ENCODE results near the gene PGAM1.
"Not testable (repeated sequence)": the region's sequence is repeated elsewhere in the genome, so short reads cannot be mapped to it uniquely, and the experiment has no call there.

The PGAM1 gene

DNA sequence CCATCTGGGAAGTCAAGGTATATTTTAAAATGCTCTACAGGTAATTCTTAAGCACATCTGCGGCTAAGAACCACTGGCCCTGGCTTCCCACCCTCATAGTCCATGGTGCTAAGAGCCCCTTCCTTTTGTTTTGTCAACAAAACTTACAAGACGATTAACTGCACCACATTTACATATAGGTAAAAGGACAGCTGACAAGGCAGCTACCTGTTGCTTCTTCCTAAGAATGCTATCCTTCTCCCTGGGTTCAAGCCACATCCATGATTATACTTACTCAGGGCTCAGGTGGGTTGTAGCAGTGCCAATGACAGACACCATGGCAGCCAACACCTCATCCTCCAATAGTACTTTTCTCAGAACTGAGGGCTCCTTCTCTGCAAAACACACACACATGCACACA is 36.3 kb downstream of the PGAM1 start:
- H3K36me3 Mint-ChIP-seq = peaks cover 17% of the 10 kb centered on the region
- no peak overlapping the region for H3K4me3 Mint-ChIP-seq
- H3K9me3 Mint-ChIP-seq = no peaks in the 10 kb centered on the region
- H3K4me1 Mint-ChIP-seq = peaks cover 4% of the 10 kb centered on the region
- H3K27ac Mint-ChIP-seq = no peak overlapping the region
- no peaks in the 10 kb centered on the region for H3K27me3 Mint-ChIP-seq

DNA sequence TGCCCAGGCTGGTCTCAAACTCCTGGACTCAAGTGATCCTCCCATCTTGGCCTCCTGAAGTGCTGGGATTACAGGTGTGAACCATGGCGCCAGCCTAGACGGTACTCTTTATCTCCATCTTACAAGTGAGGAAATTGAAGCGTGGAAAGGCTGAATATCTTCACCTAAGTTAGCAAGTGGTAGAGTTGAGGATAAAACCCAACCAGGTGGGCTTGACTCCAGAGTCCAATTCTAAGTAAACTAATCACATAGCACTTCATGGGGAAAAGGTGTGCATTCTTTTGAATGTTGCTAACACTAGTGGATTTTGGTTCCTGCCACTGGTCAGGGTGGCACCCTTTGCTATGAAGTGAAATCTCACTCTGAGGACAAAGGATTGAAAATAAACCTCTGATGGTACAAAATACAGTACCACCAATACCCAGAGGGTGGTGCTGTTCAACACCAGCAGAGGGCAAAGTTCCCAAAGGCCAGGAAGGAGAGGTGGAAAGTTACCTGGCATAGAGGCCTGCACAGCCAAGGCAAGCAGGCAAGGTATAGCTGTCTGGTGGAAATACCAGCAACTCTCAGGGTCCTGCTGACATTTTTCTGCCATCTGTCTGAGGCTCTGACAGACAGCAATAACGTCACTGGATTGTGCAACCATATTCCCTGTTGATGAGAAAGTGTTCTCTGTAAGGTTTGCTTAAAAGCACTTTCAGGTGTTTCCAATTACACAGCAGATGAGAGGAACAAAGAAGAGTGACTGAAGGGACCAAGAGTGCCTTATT is 37.6 kb downstream of the PGAM1 start:
- H3K9me3 Mint-ChIP-seq = no peaks in the 10 kb centered on the region
- no peak overlapping the region for H3K4me3 Mint-ChIP-seq
- no peaks in the 10 kb centered on the region for H3K27me3 Mint-ChIP-seq
- H3K27ac Mint-ChIP-seq = peak overlapping the region; percentile 82
- H3K36me3 Mint-ChIP-seq = peaks cover 17% of the 10 kb centered on the region
- peaks cover 4% of the 10 kb centered on the region for H3K4me1 Mint-ChIP-seq

DNA sequence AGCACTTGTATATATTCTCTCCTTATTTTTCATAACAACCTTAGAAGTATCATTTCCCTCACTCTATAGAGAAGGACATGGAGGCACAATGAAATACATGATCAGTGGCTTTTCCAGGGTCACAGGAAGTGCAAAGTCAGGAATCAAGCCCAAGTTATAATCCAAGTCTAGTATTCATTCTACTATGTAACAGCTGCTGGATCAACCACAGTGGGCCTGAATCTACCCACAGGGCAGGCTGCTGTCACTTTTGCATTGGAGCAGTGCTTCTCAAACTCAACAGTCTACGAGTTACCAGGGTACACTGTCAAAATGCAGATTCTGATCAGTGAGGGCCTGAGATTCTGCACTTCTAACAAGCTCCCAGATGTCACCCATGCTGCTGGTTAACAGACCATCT is 38.2 kb downstream of the PGAM1 start:
- Mint-ChIP-seq H3K27me3 (no peaks in the 10 kb centered on the region), H3K9me3 (no peaks in the 10 kb centered on the region), H3K4me1 (peaks cover 4% of the 10 kb centered on the region), H3K27ac (peak overlapping the region; percentile 76), H3K36me3 (peaks cover 12% of the 10 kb centered on the region), H3K4me3 (no peak overlapping the region)

DNA sequence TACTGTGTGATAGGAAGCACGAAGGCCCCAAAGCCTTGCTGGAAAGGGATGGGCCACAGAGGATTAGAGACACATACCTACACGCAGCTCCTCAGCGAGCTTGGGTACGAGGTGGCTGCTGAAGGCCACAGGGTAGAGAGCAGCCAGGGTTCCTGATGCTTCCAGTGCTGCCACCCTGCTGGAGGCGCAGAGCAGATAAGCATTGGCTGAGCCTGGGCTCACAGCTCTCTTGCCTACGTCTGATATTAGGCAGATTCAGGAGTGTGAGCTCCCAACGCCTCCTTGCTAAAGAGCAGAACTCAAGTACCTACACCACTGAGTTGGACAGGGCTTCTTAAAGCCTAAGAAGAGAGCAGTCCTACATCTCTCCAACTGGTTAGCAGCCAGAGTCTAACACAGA is 40.0 kb downstream of the PGAM1 start:
- Mint-ChIP-seq H3K4me1 (peaks cover 4% of the 10 kb centered on the region), H3K27me3 (no peaks in the 10 kb centered on the region), H3K36me3 (peaks cover 8% of the 10 kb centered on the region), H3K27ac (no peak overlapping the region), H3K9me3 (no peaks in the 10 kb centered on the region), H3K4me3 (no peak overlapping the region)

DNA sequence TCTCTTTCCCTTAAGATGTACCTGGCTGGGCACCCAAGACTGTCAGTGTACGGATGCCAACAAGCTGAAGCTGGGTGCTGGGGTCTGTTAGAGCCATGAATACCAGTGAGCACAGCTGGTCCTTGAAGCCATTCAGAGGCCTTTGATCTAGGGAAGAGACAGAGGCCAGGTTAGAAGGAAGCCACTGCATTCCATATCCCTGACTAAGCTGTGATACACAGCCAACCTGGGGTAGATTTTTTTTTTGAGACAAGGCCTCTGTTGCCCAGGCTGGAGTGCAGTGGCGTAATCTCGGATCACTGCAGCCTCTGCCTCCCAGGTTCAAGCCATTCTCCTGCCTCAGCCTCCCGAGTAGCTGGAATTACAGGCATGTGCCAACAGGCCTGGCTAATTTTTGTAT is 40.8 kb downstream of the PGAM1 start:
- peaks cover 9% of the 10 kb centered on the region for H3K36me3 Mint-ChIP-seq
- H3K4me3 Mint-ChIP-seq = no peak overlapping the region
- H3K27ac Mint-ChIP-seq = peak overlapping the region; percentile 30
- H3K4me1 Mint-ChIP-seq = peaks cover 4% of the 10 kb centered on the region
- H3K9me3 Mint-ChIP-seq = no peaks in the 10 kb centered on the region
- no peaks in the 10 kb centered on the region for H3K27me3 Mint-ChIP-seq

DNA sequence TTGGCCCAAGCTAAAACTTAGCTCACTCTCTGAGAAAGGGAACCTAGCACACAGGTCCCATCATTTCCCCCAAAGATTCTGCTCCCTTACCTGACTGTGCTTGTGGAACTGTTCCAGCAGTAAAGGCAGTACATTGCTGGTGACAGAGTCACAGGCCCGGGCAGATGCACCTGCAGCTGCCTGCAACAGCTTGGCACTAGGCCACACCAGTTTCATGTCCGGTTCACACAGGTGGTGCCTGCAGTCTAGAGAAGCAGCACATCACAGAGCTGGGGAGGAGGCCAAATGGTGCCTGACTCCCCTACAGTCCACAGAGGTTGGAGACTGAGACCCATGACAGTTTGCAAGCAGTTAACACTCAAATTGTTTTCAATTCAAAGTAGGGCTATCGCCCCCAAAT is 42.2 kb downstream of the PGAM1 start:
- Mint-ChIP-seq H3K4me3 (no peak overlapping the region), H3K36me3 (peaks cover 10% of the 10 kb centered on the region), H3K27ac (no peak overlapping the region), H3K9me3 (no peaks in the 10 kb centered on the region), H3K4me1 (peaks cover 4% of the 10 kb centered on the region), H3K27me3 (no peaks in the 10 kb centered on the region)

DNA sequence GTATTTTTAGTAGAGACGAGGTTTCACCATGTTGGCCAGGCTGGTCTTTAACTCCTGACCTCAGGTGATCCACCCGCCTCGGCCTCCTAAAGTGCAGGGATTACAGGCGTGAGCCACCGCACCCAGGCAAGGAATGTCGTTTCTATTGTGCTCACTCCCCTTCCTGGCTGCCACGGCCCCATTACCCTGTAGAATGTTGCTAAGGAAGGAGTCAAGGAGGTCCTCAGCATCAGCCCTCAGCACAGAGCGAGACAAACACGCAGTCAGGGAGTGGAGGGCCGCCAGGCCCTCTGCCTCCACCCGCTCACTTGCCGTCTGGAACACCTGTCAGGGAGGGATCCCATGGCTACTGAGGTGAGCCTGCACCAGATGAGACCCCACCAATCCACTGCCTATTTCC is 42.8 kb downstream of the PGAM1 start:
- H3K27ac Mint-ChIP-seq = not testable (repeated sequence)

DNA sequence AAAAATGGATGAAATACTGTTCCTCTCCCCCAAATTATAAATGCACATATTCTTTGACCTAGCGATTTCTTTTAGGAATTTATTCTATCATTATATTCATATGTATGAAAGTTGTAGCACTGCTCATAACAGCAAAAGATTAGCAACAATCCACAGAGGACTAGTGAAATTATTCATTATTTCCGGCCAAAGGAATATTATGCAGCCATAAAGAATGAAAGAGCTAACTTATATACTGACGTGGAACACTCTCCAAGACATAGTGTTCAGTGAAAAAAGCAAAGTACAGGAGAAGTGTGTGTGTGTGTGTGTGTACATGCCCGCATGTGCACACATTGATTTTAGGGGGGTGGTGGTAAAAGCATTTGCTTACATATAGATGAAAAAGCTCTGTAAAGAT is 48.9 kb downstream of the PGAM1 start:
- peak overlapping the region; percentile 6 for H3K27ac Mint-ChIP-seq
- peaks cover 7% of the 10 kb centered on the region for H3K4me1 Mint-ChIP-seq
- no peak overlapping the region for H3K4me3 Mint-ChIP-seq
- H3K36me3 Mint-ChIP-seq = peaks cover 23% of the 10 kb centered on the region
- no peaks in the 10 kb centered on the region for H3K9me3 Mint-ChIP-seq
- H3K27me3 Mint-ChIP-seq = no peaks in the 10 kb centered on the region

More for the DNA sequence above, 42.8 kb downstream of the PGAM1 start:
- H3K9me3 Mint-ChIP-seq, H3K36me3 Mint-ChIP-seq, H3K4me3 Mint-ChIP-seq, H3K4me1 Mint-ChIP-seq, H3K27me3 Mint-ChIP-seq: not testable (repeated sequence)

DNA sequence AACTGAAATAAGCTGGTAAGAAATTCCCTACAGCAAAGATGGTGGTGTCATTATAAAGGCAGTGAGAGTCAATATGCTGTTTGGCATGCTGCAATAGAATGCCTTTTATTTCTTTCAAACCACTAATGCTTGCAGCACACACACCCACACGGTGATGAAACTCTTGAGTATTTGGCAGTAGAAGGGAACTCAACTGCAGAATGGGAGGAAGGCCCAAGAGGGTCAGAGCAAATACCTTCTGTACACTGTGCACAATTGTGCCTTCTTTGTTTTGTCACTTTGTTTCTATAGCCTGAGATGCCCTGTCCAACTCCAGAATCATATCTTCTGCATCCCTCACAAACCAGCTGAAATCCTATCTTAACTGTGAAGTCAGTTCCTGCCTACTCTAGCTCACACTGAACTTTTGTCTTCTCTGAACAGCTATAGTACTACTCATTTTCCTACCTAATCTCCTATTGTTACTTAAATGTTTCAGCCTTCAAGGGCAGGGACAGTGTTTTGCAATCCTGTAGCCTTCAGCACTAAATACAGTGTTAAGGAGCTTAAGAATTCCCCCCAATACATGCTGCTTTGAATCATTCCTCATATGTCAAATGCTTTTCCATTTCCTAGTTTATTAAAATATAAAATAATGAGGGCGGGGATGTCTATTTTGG is 50.1 kb downstream of the PGAM1 start:
- peak overlapping the region; percentile 46 for H3K27ac Mint-ChIP-seq
- peaks cover 7% of the 10 kb centered on the region for H3K4me1 Mint-ChIP-seq
- no peak overlapping the region for H3K4me3 Mint-ChIP-seq
- no peaks in the 10 kb centered on the region for H3K27me3 Mint-ChIP-seq
- H3K9me3 Mint-ChIP-seq = no peaks in the 10 kb centered on the region
- peaks cover 24% of the 10 kb centered on the region for H3K36me3 Mint-ChIP-seq

DNA sequence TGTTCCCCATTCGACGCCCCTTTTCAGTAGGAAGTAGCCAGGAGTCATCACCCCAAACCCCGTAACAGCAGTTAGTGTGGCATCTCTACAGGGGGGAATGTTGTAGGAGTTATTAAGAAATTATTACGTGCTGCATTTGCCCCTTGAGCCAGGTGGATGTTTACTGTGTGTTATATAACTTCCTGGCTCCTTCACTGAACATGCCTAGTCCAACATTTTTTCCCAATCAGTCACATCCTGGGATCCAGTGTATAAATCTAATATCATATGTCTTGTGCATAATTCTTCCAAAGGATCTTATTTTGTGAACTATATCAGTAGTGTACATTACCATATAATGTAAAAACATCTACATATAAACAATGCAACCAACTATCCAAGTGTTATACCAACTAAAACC is 53.4 kb downstream of the PGAM1 start:
- Mint-ChIP-seq H3K4me1 (peaks cover 10% of the 10 kb centered on the region), H3K36me3 (peaks cover 24% of the 10 kb centered on the region)
- not testable (repeated sequence) for H3K27ac Mint-ChIP-seq, H3K9me3 Mint-ChIP-seq, H3K27me3 Mint-ChIP-seq, H3K4me3 Mint-ChIP-seq

DNA sequence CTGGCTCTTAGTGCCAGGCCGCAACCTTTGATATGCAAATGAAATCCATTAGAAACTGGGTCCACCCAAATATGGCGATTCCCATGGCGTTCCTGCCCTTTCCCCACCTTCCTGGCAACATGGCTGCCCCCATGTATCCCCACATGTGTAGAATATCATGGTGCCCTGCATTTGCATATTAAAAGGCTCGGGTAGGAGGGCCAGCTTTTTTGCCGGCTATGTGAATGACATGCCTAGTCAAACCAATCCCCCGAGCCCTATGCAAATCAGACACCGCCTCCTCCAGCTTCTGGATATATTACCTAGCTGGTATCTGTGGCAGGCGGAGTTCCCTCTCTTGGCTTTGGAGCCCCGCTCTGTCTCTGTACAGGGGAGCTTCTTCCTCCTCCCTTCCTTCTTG is 53.9 kb downstream of the PGAM1 start:
- H3K27me3 Mint-ChIP-seq = no peaks in the 10 kb centered on the region
- no peak overlapping the region for H3K4me3 Mint-ChIP-seq
- H3K36me3 Mint-ChIP-seq = peaks cover 23% of the 10 kb centered on the region
- no peaks in the 10 kb centered on the region for H3K9me3 Mint-ChIP-seq
- peaks cover 10% of the 10 kb centered on the region for H3K4me1 Mint-ChIP-seq
- H3K27ac Mint-ChIP-seq = no peak overlapping the region

DNA sequence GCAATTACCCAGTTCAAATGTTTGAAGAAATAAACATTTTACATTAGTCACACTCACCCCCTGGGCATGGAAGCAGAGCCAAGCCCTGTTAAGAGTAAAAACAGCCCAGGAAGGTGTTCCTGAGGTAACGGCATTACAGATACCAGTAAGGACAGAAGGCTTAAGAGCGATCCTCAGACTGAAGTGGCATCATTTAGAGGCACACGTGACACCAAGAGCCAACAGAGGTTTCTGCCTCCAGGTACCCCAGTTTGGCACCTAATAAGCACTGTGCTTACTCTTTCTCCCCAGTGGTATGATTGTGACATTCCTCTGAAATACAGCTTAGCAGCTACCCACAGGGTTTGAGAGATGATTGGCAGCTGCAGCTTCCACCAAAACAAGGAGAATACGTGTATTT is 55.1 kb downstream of the PGAM1 start:
- Mint-ChIP-seq H3K36me3 (peaks cover 19% of the 10 kb centered on the region), H3K27ac (no peak overlapping the region), H3K9me3 (no peaks in the 10 kb centered on the region), H3K4me3 (no peak overlapping the region), H3K27me3 (no peaks in the 10 kb centered on the region), H3K4me1 (peaks cover 17% of the 10 kb centered on the region)

DNA sequence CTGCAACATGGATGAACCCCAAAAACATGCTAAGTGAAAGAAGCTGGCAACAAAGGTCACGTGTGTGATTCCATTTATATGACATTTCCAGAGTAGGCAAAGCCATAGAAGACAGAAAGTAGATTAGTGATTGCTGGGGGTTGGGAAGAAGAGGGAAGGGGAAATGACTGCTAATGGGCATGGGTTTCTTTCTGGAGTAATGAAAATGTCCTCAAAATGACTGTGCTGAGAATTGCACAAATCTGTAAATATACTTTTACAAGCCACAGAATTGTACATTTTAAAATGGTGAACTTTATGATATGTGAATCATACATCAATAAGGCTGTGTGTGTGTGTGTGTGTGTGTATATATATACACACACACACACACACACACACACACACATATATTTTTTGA is 56.4 kb downstream of the PGAM1 start:
- peaks cover 8% of the 10 kb centered on the region for H3K36me3 Mint-ChIP-seq
- H3K4me3 Mint-ChIP-seq = no peak overlapping the region
- peaks cover 18% of the 10 kb centered on the region for H3K4me1 Mint-ChIP-seq
- H3K27me3 Mint-ChIP-seq = no peaks in the 10 kb centered on the region
- H3K27ac Mint-ChIP-seq = no peak overlapping the region
- H3K9me3 Mint-ChIP-seq = no peaks in the 10 kb centered on the region

Data from activated naive CD4-positive, alpha-beta T cell treated with anti-CD3 and anti-CD28 coated beads, Interleukin-2, amount 50 U/mL, for 24 hours (primary cell).